Measurements from ENCODE around the gene SYMPK. TPM values are rescaled to one million over a fixed set of nuclear protein-coding genes. Genes with fewer than 3 reads are reported as not detected.

SYMPK gene
- total RNA-seq, 4 donors from 2014 or later = 15.7 to 50.5 (median 28.8) TPM

DNA sequence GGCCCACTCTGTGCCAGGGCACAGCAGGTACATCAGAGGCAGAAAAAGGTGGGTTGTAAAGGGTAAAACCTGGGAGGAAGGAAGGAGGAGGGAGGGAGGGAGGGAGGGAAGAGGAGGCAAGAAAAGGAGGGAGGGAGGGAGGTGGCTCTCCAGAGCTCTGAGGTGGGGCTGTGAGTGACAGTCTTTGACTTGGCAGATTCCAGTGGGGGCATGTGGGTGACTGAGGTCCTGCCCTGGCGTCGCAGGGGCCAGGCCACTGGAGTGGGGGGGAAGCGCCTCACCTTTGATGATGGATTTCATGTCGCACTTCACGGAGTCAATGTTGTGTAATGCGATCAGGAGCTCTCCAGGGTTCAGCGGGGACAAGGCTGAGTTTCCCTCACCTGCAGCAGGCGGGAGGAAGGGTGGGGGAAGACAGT lies 41.8 kb downstream of the SYMPK start:
- TF ChIP-seq, protein P1, sequence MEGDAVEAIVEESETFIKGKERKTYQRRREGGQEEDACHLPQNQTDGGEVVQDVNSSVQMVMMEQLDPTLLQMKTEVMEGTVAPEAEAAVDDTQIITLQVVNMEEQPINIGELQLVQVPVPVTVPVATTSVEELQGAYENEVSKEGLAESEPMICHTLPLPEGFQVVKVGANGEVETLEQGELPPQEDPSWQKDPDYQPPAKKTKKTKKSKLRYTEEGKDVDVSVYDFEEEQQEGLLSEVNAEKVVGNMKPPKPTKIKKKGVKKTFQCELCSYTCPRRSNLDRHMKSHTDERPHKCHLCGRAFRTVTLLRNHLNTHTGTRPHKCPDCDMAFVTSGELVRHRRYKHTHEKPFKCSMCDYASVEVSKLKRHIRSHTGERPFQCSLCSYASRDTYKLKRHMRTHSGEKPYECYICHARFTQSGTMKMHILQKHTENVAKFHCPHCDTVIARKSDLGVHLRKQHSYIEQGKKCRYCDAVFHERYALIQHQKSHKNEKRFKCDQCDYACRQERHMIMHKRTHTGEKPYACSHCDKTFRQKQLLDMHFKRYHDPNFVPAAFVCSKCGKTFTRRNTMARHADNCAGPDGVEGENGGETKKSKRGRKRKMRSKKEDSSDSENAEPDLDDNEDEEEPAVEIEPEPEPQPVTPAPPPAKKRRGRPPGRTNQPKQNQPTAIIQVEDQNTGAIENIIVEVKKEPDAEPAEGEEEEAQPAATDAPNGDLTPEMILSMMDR (IDR thresholded peaks at IDR 0.05; ENCODE audit: low read depth) = no peak

DNA sequence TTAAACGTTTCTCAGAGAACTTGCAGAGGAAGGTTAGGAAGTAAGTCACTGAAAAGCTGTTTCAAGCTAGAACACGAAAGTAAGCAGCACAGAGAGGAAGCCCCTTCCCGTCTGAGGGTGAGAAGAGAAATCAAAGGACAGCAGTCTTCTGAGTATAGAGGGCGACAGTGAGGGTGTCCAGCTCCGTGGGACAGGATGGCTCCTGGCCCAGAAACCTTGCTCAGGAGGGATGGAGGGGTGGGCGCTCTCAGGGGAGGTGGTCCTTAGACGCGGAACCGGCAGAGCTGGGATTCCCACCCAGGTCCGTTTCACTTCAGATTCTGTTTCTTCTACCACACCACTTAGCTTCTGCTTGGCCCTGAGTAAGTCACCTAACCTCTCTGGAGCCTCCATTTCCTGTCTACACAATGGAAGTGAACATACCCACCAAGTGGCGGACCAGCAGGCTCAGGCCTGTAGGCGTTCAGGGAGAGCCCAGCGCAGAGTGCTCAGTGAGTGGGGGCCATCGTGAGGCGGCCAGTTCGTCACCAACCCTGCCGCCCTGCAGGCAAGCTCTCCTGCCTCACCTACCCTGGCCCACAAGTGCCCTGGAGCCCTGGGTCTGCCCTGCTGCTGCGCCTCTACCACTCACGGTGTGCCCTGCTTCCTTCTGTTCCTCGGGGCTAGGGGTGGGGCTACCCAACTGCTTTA lies 42.4 kb downstream of the SYMPK start:
- TF ChIP-seq, protein P1 (IDR thresholded peaks at IDR 0.05; ENCODE audit: low read depth) = no peak

DNA sequence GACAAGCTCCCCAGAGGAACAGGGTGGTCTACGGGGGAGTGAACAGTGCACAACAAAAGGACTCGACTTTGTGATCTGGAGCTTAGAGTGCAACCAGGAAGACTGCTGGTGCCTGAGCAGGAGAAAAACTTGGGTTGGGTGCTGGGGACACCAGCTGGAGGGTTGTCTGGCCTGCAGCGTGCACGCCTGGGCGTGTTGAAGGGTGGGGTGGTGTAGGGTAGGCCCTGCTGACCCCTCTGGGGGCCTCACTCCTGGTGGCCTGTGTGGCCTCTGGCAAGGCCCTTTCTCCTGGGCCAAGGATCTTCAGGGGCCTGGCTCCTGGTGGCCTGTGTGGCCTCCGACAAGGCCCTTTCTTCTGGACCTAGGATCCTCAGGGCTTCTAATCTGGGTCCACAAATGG lies 43.2 kb downstream of the SYMPK start:
- TF ChIP-seq, protein P1 (IDR thresholded peaks at IDR 0.05; ENCODE audit: low read depth) = no peak

- TF ChIP-seq, protein P1 (IDR thresholded peaks at IDR 0.05; ENCODE audit: low read depth) = no peak
Observed at GRCh38 chr19:45817725-45818301, 45.1 kb downstream of the SYMPK start.

GRCh38 chr19:45817010-45817724 lies 45.8 kb downstream of the SYMPK start:
- TF ChIP-seq, protein P1 (IDR thresholded peaks at IDR 0.05; ENCODE audit: low read depth) = no peak

DNA sequence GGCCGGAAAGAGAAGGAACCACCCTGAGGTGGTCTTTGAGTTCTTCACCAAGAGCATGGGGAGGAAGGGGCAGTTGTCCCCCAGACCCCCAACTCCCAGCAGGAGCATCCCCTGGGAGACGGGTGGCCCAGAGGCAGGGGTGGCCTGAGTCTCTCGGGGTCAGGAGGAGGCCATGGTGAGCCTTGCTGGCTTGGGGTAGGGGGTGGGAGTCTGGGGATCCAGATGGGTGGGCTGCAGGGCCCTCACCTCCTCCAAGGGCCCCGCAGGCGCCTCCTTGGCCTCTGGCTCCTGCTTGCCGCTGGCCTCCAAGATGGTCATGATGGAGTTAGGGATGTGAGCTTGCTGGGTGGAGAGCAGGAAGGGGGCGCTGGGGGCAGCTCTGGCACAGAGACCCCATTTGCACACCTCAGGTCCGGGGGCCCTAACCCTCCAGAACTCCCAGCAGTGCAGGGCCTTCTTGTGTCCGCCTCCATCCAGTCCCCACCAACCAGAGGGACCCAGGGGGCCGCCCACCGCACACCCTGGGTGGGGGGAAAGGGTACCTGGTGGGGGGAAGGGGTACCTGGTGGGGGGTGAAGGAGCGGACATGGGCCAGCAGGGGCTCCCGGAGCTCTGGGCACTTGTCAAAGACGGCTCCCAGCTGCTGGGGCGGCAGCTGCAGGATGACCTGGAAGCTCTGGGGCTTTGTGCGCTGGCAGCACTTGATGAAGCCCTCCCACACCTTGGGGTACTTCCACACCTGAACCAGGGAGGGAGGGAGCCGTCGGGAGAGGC lies 46.5 kb downstream of the SYMPK start:
- TF ChIP-seq, protein P1 (IDR thresholded peaks at IDR 0.05; ENCODE audit: low read depth) = no peak
